CD4-positive, alpha-beta memory T cell (primary cell): Measurements from ENCODE around the gene SEC22C. TPM values are rescaled to one million over a fixed set of nuclear protein-coding genes. Genes with fewer than 3 reads are reported as not detected.

Experiments
- CTCF ChIA-PET: fragments of 350-600 bp; sonication (Branson Sonifier 250); formaldehyde crosslinking; loops from one replicate; lab custom pipeline; 2021; ENCODE audit warnings: inconsistent platforms; ENCODE audit not compliant: partially characterized antibody; lab: Charles Lee
- POLR2A ChIA-PET: fragments of 350-600 bp; sonication (Branson Sonifier 250); formaldehyde crosslinking; loops from one replicate; lab custom pipeline; 2021; ENCODE audit not compliant: partially characterized antibody; lab: Charles Lee
- DNase-seq, 5 donors: peaks; one replicate each; pipeline versions ENCODE4 v3.0.0 to v3.0.0-alpha.2; 2020 to 2022; ENCODE audit warnings: mixed read lengths in 1 of 5
- H3K27ac ChIP-seq: one replicate; pipeline ENCODE4 v1.7.0; 2013; ENCODE audit warnings: low read depth, low read length
- H3K27me3 ChIP-seq: 2 replicates; pipeline ENCODE4 v1.7.0; 2013; ENCODE audit warnings: mild to moderate bottlenecking, low read length, moderate library complexity; ENCODE audit not compliant: insufficient read depth
- H3K36me3 ChIP-seq: 2 replicates; pipeline ENCODE4 v1.7.0; 2013; ENCODE audit warnings: mild to moderate bottlenecking, low read length, moderate library complexity; ENCODE audit not compliant: insufficient read depth
- H3K4me1 ChIP-seq: 2 replicates; pipeline ENCODE4 v1.7.0; 2013; ENCODE audit warnings: mild to moderate bottlenecking, low read length, moderate library complexity; ENCODE audit not compliant: insufficient read depth
- H3K4me3 ChIP-seq, 2 donors: one replicate each; pipeline ENCODE4 v1.7.0; 2013; ENCODE audit warnings: low read length in 2 of 2, mild to moderate bottlenecking in 1 of 2
- H3K9me3 ChIP-seq, 2 donors: one replicate each; pipeline ENCODE4 v1.7.0; 2013; ENCODE audit warnings: low read length in 2 of 2, control low read depth in 1 of 2; ENCODE audit not compliant: control insufficient read depth in 1 of 2
- H3K27ac Mint-ChIP-seq, 7 donors: one replicate each; pipeline ENCODE4 v1.8.0; 2020 to 2021; ENCODE audit warnings: mixed read lengths in 7 of 7, mild to moderate bottlenecking in 6 of 7, inconsistent platforms in 3 of 7, moderate library complexity in 3 of 7
- H3K27me3 Mint-ChIP-seq, 2 donors: one replicate each; pipeline ENCODE4 v1.8.0; 2020 to 2021; ENCODE audit warnings: mixed read lengths in 2 of 2
- H3K36me3 Mint-ChIP-seq, 2 donors: one replicate each; pipeline ENCODE4 v1.8.0; 2020 to 2021; ENCODE audit warnings: mixed read lengths in 2 of 2, inconsistent platforms in 1 of 2, mild to moderate bottlenecking in 1 of 2
- H3K4me1 Mint-ChIP-seq, 4 donors: one replicate each; pipeline ENCODE4 v1.8.0; 2020 to 2021; ENCODE audit warnings: mixed read lengths in 4 of 4, mild to moderate bottlenecking in 1 of 4
- H3K4me3 Mint-ChIP-seq, 8 donors: one replicate each; pipeline ENCODE4 v1.8.0; 2020 to 2021; ENCODE audit warnings: mixed read lengths in 8 of 8, mild to moderate bottlenecking in 7 of 8, moderate library complexity in 6 of 8, inconsistent platforms in 3 of 8
- H3K9me3 Mint-ChIP-seq, 8 donors: one replicate each; pipeline ENCODE4 v1.8.0; 2020 to 2021; ENCODE audit warnings: mixed read lengths in 8 of 8, mild to moderate bottlenecking in 5 of 8, inconsistent platforms in 3 of 8, moderate library complexity in 1 of 8
- intact Hi-C: fragments of 100-400 bp; cut with micrococcal nuclease; formaldehyde crosslinking; loops from one replicate; pipeline ENCODE4 v1.15.1; 2023
- polyA plus RNA-seq, 2 donors: library from polyadenylated mRNA; unstranded; fragments of 300-500 nt; fragmentation: Illumina TruSeq; gene quantifications; one replicate each; pipeline ENCODE4 v1.2.3, GENCODE V29; 2021
- total RNA-seq, 2 experiments: library from RNA; stranded (reverse); gene quantifications; one replicate each; pipeline ENCODE4 v1.2.3, GENCODE V29; 2021

The SEC22C gene
- total and polyA plus RNA-seq, 4 experiments from 2014 or later, result 53.1 to 70.3 (median 56.2) TPM

GRCh38 chr3:42526616-42527367 is 55.0 kb downstream of the SEC22C start:
- Histone ChIP-seq H3K4me3 (peak overlapping the region in 1 of 2 donors; percentile 1), H3K27me3 (no peaks in the 10 kb centered on the region), H3K4me1 (peaks cover 68% of the 10 kb centered on the region), H3K27ac (peak overlapping the region; percentile 41), H3K9me3 (no peaks in the 10 kb centered on the region), H3K36me3 (no peaks in the 10 kb centered on the region)
- H3K27ac Mint-ChIP-seq, result peak overlapping the region; percentile 93 to 95 (median 94)
- DNase-seq, result peak; percentile 30 to 55 (median 42)
- H3K4me1 Mint-ChIP-seq, result peaks cover 44 to 94% (median 65%) of the 10 kb centered on the region in 4 donors
- peaks cover 45 to 50% of the 10 kb centered on the region in 2 donors for H3K36me3 Mint-ChIP-seq
- peaks cover 0 to 4% (median 0%) of the 10 kb centered on the region in 8 donors for H3K9me3 Mint-ChIP-seq
- H3K27me3 Mint-ChIP-seq, result no peaks in the 10 kb centered on the region
- POLR2A ChIA-PET, result interaction anchor here (0.9 to 2.6 kb wide), 8 partner anchors 10 to 64 kb away, joined by 3 to 24 read pairs (median 4); partner anchors contain the start of genes SEC22C, SS18L2 and VIPR1
- intact Hi-C loops, result no loop called here
- CTCF ChIA-PET, result interaction anchor here (1.2 to 50.4 kb wide), 3 partner anchors 2 to 51 kb away, joined by 3 to 1823 read pairs (median 1823); partner anchors contain the start of gene VIPR1
- peak overlapping the region in 7 of 8 donors; percentile 45 to 86 (median 74) for H3K4me3 Mint-ChIP-seq

DNA sequence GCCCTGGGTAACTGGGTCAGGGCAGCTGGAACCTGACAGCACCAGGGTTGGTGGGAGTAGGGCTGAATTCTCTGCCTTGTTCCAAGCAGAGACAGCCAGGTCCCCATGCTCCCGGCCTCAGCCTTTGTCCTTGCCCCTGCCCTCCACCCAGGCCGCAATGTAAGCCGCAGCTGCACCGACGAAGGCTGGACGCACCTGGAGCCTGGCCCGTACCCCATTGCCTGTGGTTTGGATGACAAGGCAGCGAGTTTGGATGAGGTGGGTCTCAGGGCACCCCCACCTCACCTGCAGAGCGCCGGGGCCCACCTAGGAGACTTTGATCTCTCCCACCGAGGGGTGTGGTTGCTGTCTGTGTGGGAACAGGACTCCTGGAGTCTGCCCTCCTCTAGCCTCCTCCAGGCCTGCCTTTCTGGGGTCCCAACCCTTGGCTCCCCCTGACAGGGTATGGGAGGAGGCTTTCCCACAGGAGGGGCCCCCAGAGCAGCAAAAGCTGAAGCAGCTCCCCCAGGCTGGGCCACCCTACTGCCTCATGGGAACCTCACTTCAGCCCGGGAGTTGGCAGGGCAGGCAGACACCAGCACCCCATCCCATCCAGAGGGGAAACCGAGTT is 55.9 kb downstream of the SEC22C start:
- no peak overlapping the region for H3K4me3 ChIP-seq
- peaks cover 0 to 4% (median 0%) of the 10 kb centered on the region in 8 donors for H3K9me3 Mint-ChIP-seq
- H3K27ac ChIP-seq, result peak overlapping the region; percentile 41
- no peaks in the 10 kb centered on the region for H3K36me3 ChIP-seq
- ChIA-PET POLR2A (interaction anchor here (1.0 to 2.6 kb wide), 7 partner anchors 11 to 57 kb away, joined by 3 to 24 read pairs (median 9); partner anchors contain the start of genes SEC22C and VIPR1), CTCF (interaction anchor here (1.2 to 50.4 kb wide), 3 partner anchors 1 to 52 kb away, joined by 3 to 1823 read pairs (median 1823); partner anchors contain the start of gene VIPR1)
- peaks cover 43 to 92% (median 62%) of the 10 kb centered on the region in 4 donors for H3K4me1 Mint-ChIP-seq
- no peaks in the 10 kb centered on the region for H3K27me3 Mint-ChIP-seq
- DNase-seq, result no peak
- peak overlapping the region; percentile 72 to 95 (median 93) for H3K27ac Mint-ChIP-seq
- no peaks in the 10 kb centered on the region for H3K9me3 ChIP-seq
- H3K4me1 ChIP-seq, result peaks cover 65% of the 10 kb centered on the region
- intact Hi-C loops, result no loop called here
- peak overlapping the region in 1 of 8 donors; percentile 86 for H3K4me3 Mint-ChIP-seq
- peaks cover 43 to 48% of the 10 kb centered on the region in 2 donors for H3K36me3 Mint-ChIP-seq
- H3K27me3 ChIP-seq, result no peaks in the 10 kb centered on the region

- Mint-ChIP-seq H3K27me3 (no peaks in the 10 kb centered on the region), H3K27ac (peak overlapping the region; percentile 53 to 94 (median 79)), H3K4me3 (no peak overlapping the region), H3K4me1 (peaks cover 43 to 92% (median 63%) of the 10 kb centered on the region in 4 donors), H3K9me3 (peaks cover 0 to 3% (median 0%) of the 10 kb centered on the region in 8 donors), H3K36me3 (peaks cover 46 to 49% of the 10 kb centered on the region in 2 donors)
- no peak overlapping the region for H3K27ac ChIP-seq
- no peak overlapping the region for H3K4me3 ChIP-seq
- H3K27me3 ChIP-seq, result no peaks in the 10 kb centered on the region
- POLR2A ChIA-PET, result interaction anchor here (2.2 kb wide), 1 partner anchor 23 kb away, joined by 11 read pairs; the partner anchor contains the start of gene VIPR1
- no peaks in the 10 kb centered on the region for H3K36me3 ChIP-seq
- peaks cover 65% of the 10 kb centered on the region for H3K4me1 ChIP-seq
- CTCF ChIA-PET, result interaction anchor here (40.6 to 50.4 kb wide), 2 partner anchors 0 to 19 kb away, joined by 1823 read pairs; partner anchors contain the start of gene VIPR1
- H3K9me3 ChIP-seq, result no peaks in the 10 kb centered on the region
- intact Hi-C loops, result no loop called here
- DNase-seq, result no peak
Observed at GRCh38 chr3:42525212-42525611, 56.6 kb downstream of the SEC22C start.

- ChIA-PET POLR2A (interaction anchor here (2.2 kb wide), 1 partner anchor 23 kb away, joined by 11 read pairs; the partner anchor contains the start of gene VIPR1), CTCF (interaction anchor here (40.6 to 50.4 kb wide), 2 partner anchors 0 to 19 kb away, joined by 1823 read pairs; partner anchors contain the start of gene VIPR1)
- H3K36me3 ChIP-seq, result no peaks in the 10 kb centered on the region
- no peak for DNase-seq
- H3K27ac Mint-ChIP-seq, result peak overlapping the region; percentile 63 to 94 (median 82)
- intact Hi-C loops, result no loop called here
- H3K9me3 Mint-ChIP-seq, result peaks cover 0 to 2% (median 0%) of the 10 kb centered on the region in 8 donors
- no peaks in the 10 kb centered on the region for H3K27me3 ChIP-seq
- no peak overlapping the region for H3K4me3 Mint-ChIP-seq
- no peaks in the 10 kb centered on the region for H3K27me3 Mint-ChIP-seq
- H3K4me1 ChIP-seq, result peaks cover 65% of the 10 kb centered on the region
- no peak overlapping the region for H3K4me3 ChIP-seq
- peaks cover 46 to 47% of the 10 kb centered on the region in 2 donors for H3K36me3 Mint-ChIP-seq
- no peak overlapping the region for H3K27ac ChIP-seq
- H3K4me1 Mint-ChIP-seq, result peaks cover 42 to 92% (median 63%) of the 10 kb centered on the region in 4 donors
- H3K9me3 ChIP-seq, result no peaks in the 10 kb centered on the region
Observed at GRCh38 chr3:42524751-42525150, 57.0 kb downstream of the SEC22C start.

DNA sequence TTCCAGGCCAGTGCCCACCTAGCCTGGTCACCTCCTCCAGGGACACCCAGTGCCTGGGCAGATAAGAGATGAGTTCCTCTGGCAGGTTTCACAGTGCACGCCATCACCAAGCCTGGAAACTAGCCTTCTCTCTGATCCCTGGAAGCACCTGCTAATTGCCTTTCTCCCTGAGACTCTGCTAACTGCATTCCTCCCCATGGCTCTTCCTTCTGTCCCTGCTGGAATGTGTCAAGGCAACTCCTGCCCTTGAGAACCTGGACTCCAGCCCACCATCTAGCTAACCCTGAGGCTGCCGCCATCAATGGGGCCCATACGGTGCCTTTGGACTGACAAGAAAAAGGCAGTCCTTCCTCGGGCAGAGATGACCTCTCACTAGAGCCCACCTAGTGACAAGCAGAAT is 60.9 kb downstream of the SEC22C start:
- Mint-ChIP-seq H3K27ac (peak overlapping the region; percentile 76 to 94 (median 90)), H3K4me1 (peaks cover 22 to 74% (median 44%) of the 10 kb centered on the region in 4 donors), H3K9me3 (no peaks in the 10 kb centered on the region), H3K4me3 (peak overlapping the region in 5 of 8 donors; percentile 76 to 88 (median 79)), H3K36me3 (peaks cover 34 to 43% of the 10 kb centered on the region in 2 donors), H3K27me3 (no peaks in the 10 kb centered on the region)
- no peaks in the 10 kb centered on the region for H3K27me3 ChIP-seq
- H3K4me1 ChIP-seq, result peaks cover 40% of the 10 kb centered on the region
- no peaks in the 10 kb centered on the region for H3K9me3 ChIP-seq
- no peak overlapping the region for H3K4me3 ChIP-seq
- CTCF ChIA-PET, result interaction anchor here (0.8 to 50.4 kb wide), 4 partner anchors 9 to 23 kb away, joined by 3 to 1823 read pairs (median 21); partner anchors contain the start of gene VIPR1
- DNase-seq, result no peak
- intact Hi-C loops, result no loop called here
- no peaks in the 10 kb centered on the region for H3K36me3 ChIP-seq
- peak overlapping the region; percentile 6 for H3K27ac ChIP-seq
- POLR2A ChIA-PET, result interaction anchor here (0.7 to 2.4 kb wide), 4 partner anchors 14 to 24 kb away, joined by 3 to 22 read pairs (median 8); partner anchors contain the start of gene VIPR1

DNA sequence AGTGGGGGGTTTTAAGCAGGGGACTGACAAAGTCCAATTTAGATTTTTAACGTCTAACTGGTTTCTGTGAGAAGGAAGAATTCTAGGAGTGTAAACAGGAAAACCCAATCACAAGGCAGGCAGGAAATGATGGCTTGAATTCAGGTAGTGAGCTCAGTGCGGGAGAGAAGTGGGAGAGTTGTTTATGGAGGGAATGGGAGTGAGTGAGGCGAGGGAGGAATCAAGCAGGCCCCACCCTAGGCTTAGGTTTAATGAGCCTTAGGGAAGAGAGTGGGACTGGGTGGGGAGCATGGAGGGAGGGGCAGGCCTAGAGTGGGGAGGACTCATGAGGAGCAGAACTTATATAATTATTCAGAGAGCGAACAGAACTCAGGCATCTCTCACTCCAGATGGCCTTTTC is 61.4 kb downstream of the SEC22C start:
- Histone ChIP-seq H3K27ac (peak overlapping the region; percentile 6), H3K4me1 (peaks cover 39% of the 10 kb centered on the region), H3K36me3 (peaks cover 3% of the 10 kb centered on the region), H3K4me3 (no peak overlapping the region), H3K27me3 (no peaks in the 10 kb centered on the region), H3K9me3 (no peaks in the 10 kb centered on the region)
- Mint-ChIP-seq H3K9me3 (no peaks in the 10 kb centered on the region), H3K4me3 (peak overlapping the region; percentile 49 to 88 (median 78)), H3K27me3 (no peaks in the 10 kb centered on the region), H3K27ac (peak overlapping the region; percentile 76 to 94 (median 93)), H3K36me3 (peaks cover 34 to 47% of the 10 kb centered on the region in 2 donors), H3K4me1 (peaks cover 25 to 74% (median 46%) of the 10 kb centered on the region in 4 donors)
- DNase-seq, result no peak
- intact Hi-C loops, result no loop called here
- ChIA-PET CTCF (interaction anchor here (1.6 to 50.4 kb wide), 3 partner anchors 8 to 23 kb away, joined by 4 to 1823 read pairs (median 38); partner anchors contain the start of gene VIPR1), POLR2A (interaction anchor here (1.3 to 2.4 kb wide), 3 partner anchors 12 to 18 kb away, joined by 4 to 22 read pairs (median 13); partner anchors contain the start of gene VIPR1)
